B cell (primary cell): ENCODE results near the gene XAF1. TPM values are rescaled to one million over a fixed set of nuclear protein-coding genes. Genes with fewer than 3 reads are reported as not detected.

ENCODE experiments used
- ATAC-seq: fragments of 200-7000 bp; cut with Tn5 transposase; one replicate; pipeline ENCODE4 v1.10.0; 2021; ENCODE audit warnings: low read depth, mild to moderate bottlenecking, moderate number of reproducible peaks, moderate library complexity
- CTCF ChIA-PET: fragments of 350-600 bp; sonication (Branson Sonifier 250); formaldehyde crosslinking; loops from one replicate; lab custom pipeline; 2021; ENCODE audit warnings: antibody characterized with exemption, inconsistent platforms; lab: Charles Lee
- POLR2A ChIA-PET: fragments of 350-600 bp; sonication (Branson Sonifier 250); formaldehyde crosslinking; loops from one replicate; lab custom pipeline; 2021; ENCODE audit warnings: antibody characterized with exemption; lab: Charles Lee
- DNase-seq: peaks from one replicate; pipeline ENCODE4 v3.0.0; 2013
- H2AFZ ChIP-seq: 2 replicates; pipeline ENCODE4 v1.6.1; 2012; ENCODE audit warnings: mild to moderate bottlenecking, low read depth, low read length; ENCODE audit not compliant: insufficient read depth, poor library complexity, severe bottlenecking
- H3K27ac ChIP-seq, 2 donors: 1 replicate in 1 of 2; 2 replicates in 1 of 2; pipeline ENCODE4 v1.5.1; 2012 to 2013; ENCODE audit warnings: low read length in 2 of 2, mild to moderate bottlenecking in 2 of 2, moderate library complexity in 1 of 2
- H3K27me3 ChIP-seq, 4 experiments: fragments of 200-600 bp in 1 of 4; sonication (generic) in 1 of 4; replicated peaks in 1 of 4; 1 replicate in 2 of 4; 2 replicates in 2 of 4; pipeline versions ENCODE4 v1.6.1 to v1.7.0; 2013 to 2016; ENCODE audit warnings: low read length in 3 of 4, mild to moderate bottlenecking in 2 of 4, mixed read lengths in 1 of 4, moderate library complexity in 1 of 4; ENCODE audit not compliant: insufficient read depth in 4 of 4, control insufficient read depth in 3 of 4; ENCODE audit errors: control extremely low read depth in 1 of 4
- H3K36me3 ChIP-seq, 2 experiments: replicated peaks in 1 of 2; 1 replicate in 1 of 2; 2 replicates in 1 of 2; pipeline versions ENCODE4 v1.6.1 to v1.7.1; 2013; ENCODE audit warnings: low read length in 1 of 2; ENCODE audit not compliant: insufficient read depth in 2 of 2, control insufficient read depth in 1 of 2; ENCODE audit errors: control extremely low read depth in 1 of 2, extremely low read depth in 1 of 2
- H3K4me1 ChIP-seq, 2 donors: fragments of 200-600 bp in 1 of 2; sonication (generic) in 1 of 2; 1 replicate in 1 of 2; 2 replicates in 1 of 2; pipeline versions ENCODE4 v1.5.1 to v1.6.1; 2013 to 2017; ENCODE audit warnings: low read length in 2 of 2; ENCODE audit not compliant: control insufficient read depth in 2 of 2, insufficient read depth in 2 of 2
- H3K4me2 ChIP-seq: replicated peaks from 2 replicates; pipeline ENCODE3; 2012; ENCODE audit warnings: mild to moderate bottlenecking, low read depth, low read length; ENCODE audit not compliant: poor library complexity, severe bottlenecking
- H3K4me3 ChIP-seq, 5 experiments: fragments of 200-600 bp in 1 of 5; sonication (generic) in 1 of 5; 1 replicate in 3 of 5; 2 replicates in 2 of 5; pipeline versions ENCODE4 v1.5.1 to v1.7.0; 2011 to 2016; ENCODE audit warnings: low read length in 4 of 5, mild to moderate bottlenecking in 4 of 5, low read depth in 2 of 5, control low read depth in 1 of 5, moderate library complexity in 1 of 5; ENCODE audit not compliant: insufficient read depth in 1 of 5; ENCODE audit errors: control extremely low read depth in 1 of 5, extremely low read depth in 1 of 5
- H3K79me2 ChIP-seq: fragments of 200-600 bp; sonication (generic); one replicate; pipeline ENCODE4 v1.6.0; 2016; ENCODE audit warnings: low read length; ENCODE audit not compliant: control insufficient read depth, insufficient read depth
- H3K9ac ChIP-seq: fragments of 200-600 bp; sonication (generic); 2 replicates; pipeline ENCODE4 v1.6.1; 2017; ENCODE audit warnings: mild to moderate bottlenecking, low read length, moderate library complexity
- H3K9me3 ChIP-seq, 3 donors: one replicate each; pipeline versions ENCODE4 v1.6.1 to v1.7.1; 2013; ENCODE audit warnings: low read length in 2 of 3; ENCODE audit not compliant: control insufficient read depth in 2 of 3, insufficient read depth in 1 of 3; ENCODE audit errors: control extremely low read depth in 1 of 3
- H4K20me1 ChIP-seq: 2 replicates; pipeline ENCODE4 v1.6.0; 2012; ENCODE audit warnings: mild to moderate bottlenecking, low read length; ENCODE audit not compliant: insufficient read depth, control insufficient read depth, poor library complexity, severe bottlenecking
- H3K27ac Mint-ChIP-seq: one replicate; pipeline ENCODE4 v1.8.0; 2021; ENCODE audit warnings: mixed read lengths
- H3K27me3 Mint-ChIP-seq: one replicate; pipeline ENCODE4 v1.8.0; 2021; ENCODE audit warnings: mixed read lengths
- H3K4me1 Mint-ChIP-seq: one replicate; pipeline ENCODE4 v1.8.0; 2021; ENCODE audit warnings: mixed read lengths
- H3K4me3 Mint-ChIP-seq: one replicate; pipeline ENCODE4 v1.8.0; 2021; ENCODE audit warnings: mixed read lengths
- H3K9me3 Mint-ChIP-seq: one replicate; pipeline ENCODE4 v1.8.0; 2022; ENCODE audit warnings: mixed read lengths; ENCODE audit not compliant: insufficient read depth
- EZH2 ChIP-seq: IDR thresholded peaks from 2 replicates; pipeline ENCODE4 v1.6.1; 2012; ENCODE audit warnings: borderline replicate concordance, low read depth, mild to moderate bottlenecking, moderate library complexity, low read length; ENCODE audit not compliant: insufficient read depth, poor library complexity, severe bottlenecking
- WGBS: methylation state at CpG from one replicate; pipeline ENCODE4 v1.1.5; 2013; ENCODE audit warnings: missing lambda C conversion rate; ENCODE audit not compliant: insufficient coverage; 5-methylcytosine and 5-hydroxymethylcytosine counted together
- intact Hi-C: fragments of 100-400 bp; cut with micrococcal nuclease; formaldehyde crosslinking; loops from one replicate; pipeline ENCODE4 v1.10.0; 2022
- polyA plus RNA-seq: library from polyadenylated mRNA; depleted of rRNA; stranded (reverse); fragments of >200 nt; gene quantifications from 2 replicates; pipeline ENCODE4 v1.2.3, GENCODE V29; 2012
- total RNA-seq, 2 donors: library from RNA; stranded (reverse); fragments of 120-200 nt in 1 of 2; gene quantifications; 1 replicate in 1 of 2; 2 replicates in 1 of 2; pipeline versions ENCODE4 v1.2.3 to v1.2.4, GENCODE V29; 2013 to 2022
- TF ChIP-seq, protein P1 (sequence below): fragments of 200-600 bp; IDR thresholded peaks from one replicate; pipeline ENCODE4 v1.8.0; 2022; ENCODE audit warnings: antibody characterized with exemption, mild to moderate bottlenecking

Gene XAF1
- total and polyA plus RNA-seq, 2 donors (not counting 1 experiment from before 2014, with no cell fraction given), result 44.8 to 116 TPM

DNA sequence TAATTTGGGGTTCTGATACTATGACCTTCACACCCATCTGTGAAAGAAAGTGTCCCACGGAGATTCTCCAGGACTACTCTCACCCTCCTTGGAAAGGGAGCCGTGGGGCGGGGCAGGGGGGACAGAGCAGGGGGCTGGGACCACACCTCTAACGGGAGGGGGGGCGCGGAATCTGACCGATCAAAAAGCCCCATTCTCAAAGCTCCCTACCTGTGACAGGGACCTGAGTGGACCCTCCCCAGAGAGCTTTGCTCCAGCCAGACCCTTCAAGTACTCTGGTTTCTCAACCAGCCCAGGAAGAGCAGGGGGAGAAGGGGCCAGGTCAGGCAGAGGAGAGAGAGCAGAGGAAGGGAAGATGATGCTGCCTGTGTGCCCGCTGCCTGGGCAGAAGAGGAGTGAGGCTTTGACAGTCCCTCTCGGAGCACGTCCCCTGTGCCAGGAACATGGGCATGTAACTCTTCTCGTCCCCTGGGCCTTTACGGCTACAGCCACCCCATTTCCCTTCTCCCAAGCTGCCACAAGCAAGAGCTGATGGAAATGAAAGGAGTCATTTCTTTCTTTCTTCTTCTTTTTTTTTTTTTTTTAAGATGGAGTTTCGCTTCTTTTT is 682 bp downstream of the XAF1 start:
- H3K27me3 Mint-ChIP-seq, result no peaks in the 10 kb centered on the region
- H3K4me1 Mint-ChIP-seq, result peaks cover 32% of the 10 kb centered on the region
- TF ChIP-seq EZH2, result no peak
- TF ChIP-seq, protein P1, sequence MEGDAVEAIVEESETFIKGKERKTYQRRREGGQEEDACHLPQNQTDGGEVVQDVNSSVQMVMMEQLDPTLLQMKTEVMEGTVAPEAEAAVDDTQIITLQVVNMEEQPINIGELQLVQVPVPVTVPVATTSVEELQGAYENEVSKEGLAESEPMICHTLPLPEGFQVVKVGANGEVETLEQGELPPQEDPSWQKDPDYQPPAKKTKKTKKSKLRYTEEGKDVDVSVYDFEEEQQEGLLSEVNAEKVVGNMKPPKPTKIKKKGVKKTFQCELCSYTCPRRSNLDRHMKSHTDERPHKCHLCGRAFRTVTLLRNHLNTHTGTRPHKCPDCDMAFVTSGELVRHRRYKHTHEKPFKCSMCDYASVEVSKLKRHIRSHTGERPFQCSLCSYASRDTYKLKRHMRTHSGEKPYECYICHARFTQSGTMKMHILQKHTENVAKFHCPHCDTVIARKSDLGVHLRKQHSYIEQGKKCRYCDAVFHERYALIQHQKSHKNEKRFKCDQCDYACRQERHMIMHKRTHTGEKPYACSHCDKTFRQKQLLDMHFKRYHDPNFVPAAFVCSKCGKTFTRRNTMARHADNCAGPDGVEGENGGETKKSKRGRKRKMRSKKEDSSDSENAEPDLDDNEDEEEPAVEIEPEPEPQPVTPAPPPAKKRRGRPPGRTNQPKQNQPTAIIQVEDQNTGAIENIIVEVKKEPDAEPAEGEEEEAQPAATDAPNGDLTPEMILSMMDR, result no peak
- DNase-seq, result no peak
- no peaks in the 10 kb centered on the region for H3K9me3 ChIP-seq
- intact Hi-C loops, result no loop called here
- peak overlapping the region; percentile 94 for H3K4me2 ChIP-seq
- ChIA-PET CTCF (no interaction called here), POLR2A (no interaction called here)
- no peak for ATAC-seq
- peaks cover 21% of the 10 kb centered on the region for H3K79me2 ChIP-seq
- H3K27ac ChIP-seq, result peak overlapping the region; percentile 83
- peak overlapping the region; percentile 75 to 90 (median 85) for H3K4me3 ChIP-seq
- peaks cover 9 to 32% of the 10 kb centered on the region in 2 donors for H3K4me1 ChIP-seq
- 14% methylated on average over 4 of the region's 13 CpGs for WGBS
- H3K9me3 Mint-ChIP-seq, result no peaks in the 10 kb centered on the region
- H3K27ac Mint-ChIP-seq, result peak overlapping the region; percentile 88
- H3K27me3 ChIP-seq, result no peaks in the 10 kb centered on the region
- H2AFZ ChIP-seq, result peak overlapping the region; percentile 93
- H4K20me1 ChIP-seq, result no peaks in the 10 kb centered on the region
- peak overlapping the region; percentile 95 for H3K4me3 Mint-ChIP-seq
- peaks cover 1 to 31% of the 10 kb centered on the region in 2 experiments for H3K36me3 ChIP-seq
- peak overlapping the region; percentile 71 for H3K9ac ChIP-seq

DNA sequence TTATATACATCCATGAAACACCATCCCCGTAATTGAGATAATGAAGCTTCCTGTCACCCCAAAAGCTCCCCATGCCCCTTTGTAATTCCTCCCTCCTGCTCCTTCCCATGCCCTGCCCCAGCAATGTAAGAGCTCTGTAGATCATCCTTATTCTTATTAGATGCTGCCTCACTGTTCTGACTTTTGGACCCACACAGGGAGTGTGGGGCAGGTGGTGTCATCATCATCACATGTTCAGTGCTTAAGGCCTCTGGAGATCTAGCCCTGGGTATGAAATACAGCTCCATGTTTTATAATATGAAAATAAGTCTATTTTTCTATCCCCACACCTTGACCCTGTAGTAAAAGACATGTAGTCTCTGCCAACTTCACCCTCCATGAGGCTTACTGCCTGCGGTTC is 1.9 kb downstream of the XAF1 start:
- DNase-seq, result no peak
- ChIA-PET CTCF (no interaction called here), POLR2A (no interaction called here)
- Mint-ChIP-seq H3K4me3 (peak overlapping the region; percentile 57), H3K27me3 (no peaks in the 10 kb centered on the region), H3K9me3 (no peaks in the 10 kb centered on the region), H3K4me1 (peaks cover 32% of the 10 kb centered on the region), H3K27ac (no peak overlapping the region)
- Histone ChIP-seq H3K27me3 (no peaks in the 10 kb centered on the region), H2AFZ (no peak overlapping the region), H3K4me1 (peaks cover 9 to 32% of the 10 kb centered on the region in 2 donors), H4K20me1 (no peaks in the 10 kb centered on the region), H3K4me2 (peak overlapping the region; percentile 26), H3K36me3 (peaks cover 1 to 43% of the 10 kb centered on the region in 2 experiments), H3K9me3 (no peaks in the 10 kb centered on the region), H3K27ac (no peak overlapping the region), H3K4me3 (no peak overlapping the region), H3K79me2 (peaks cover 21% of the 10 kb centered on the region), H3K9ac (no peak overlapping the region)
- no peak for ATAC-seq
- TF ChIP-seq, protein P1, result no peak
- no peak for TF ChIP-seq EZH2
- WGBS, result 89% methylated on average over 1 of the region's 2 CpGs
- intact Hi-C loops, result no loop called here
